Ishikawa (cell line): Measurements from ENCODE around the gene ULK4.

ENCODE experiments used
- CEBPB ChIP-seq: IDR thresholded peaks from 2 replicates; pipeline ENCODE4 v1.6.1; 2012
- EGR1 ChIP-seq: IDR thresholded peaks from 2 replicates; pipeline ENCODE4 v1.6.1; 2012
- NFIC ChIP-seq: IDR thresholded peaks from 2 replicates; pipeline ENCODE4 v1.6.1; 2012
- RAD21 ChIP-seq: IDR thresholded peaks from 2 replicates; pipeline ENCODE4 v1.6.1; 2012; ENCODE audit warnings: low read depth
- TAF1 ChIP-seq: IDR thresholded peaks from 2 replicates; pipeline ENCODE4 v1.6.1; 2012; ENCODE audit warnings: low read depth, mild to moderate bottlenecking
- TEAD4 ChIP-seq: IDR thresholded peaks from 2 replicates; pipeline ENCODE4 v1.6.1; 2012
- USF1 ChIP-seq: IDR thresholded peaks from 2 replicates; pipeline ENCODE4 v1.6.1; 2012
- YY1 ChIP-seq: IDR thresholded peaks from 2 replicates; pipeline ENCODE4 v1.6.1; 2012; ENCODE audit warnings: low read depth
- TF ChIP-seq, protein P1 (sequence below): IDR thresholded peaks from 2 replicates; pipeline ENCODE4 v1.6.1; 2012

- TF ChIP-seq USF1 (peak; percentile 64), RAD21 (no peak), YY1 (no peak), CEBPB (peak; percentile 68), TAF1 (no peak), TEAD4 (peak; percentile 61), NFIC (peak; percentile 84), EGR1 (no peak)
- TF ChIP-seq, protein P1, sequence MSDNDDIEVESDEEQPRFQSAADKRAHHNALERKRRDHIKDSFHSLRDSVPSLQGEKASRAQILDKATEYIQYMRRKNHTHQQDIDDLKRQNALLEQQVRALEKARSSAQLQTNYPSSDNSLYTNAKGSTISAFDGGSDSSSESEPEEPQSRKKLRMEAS: no peak
These were observed 29.4 kb downstream of the ULK4 start for GRCh38 chr3:41932464-41932863.
